ENCODE data around the gene C5orf58. TPM values are rescaled to one million over a fixed set of nuclear protein-coding genes. Genes with fewer than 3 reads are reported as not detected.

The C5orf58 gene
- total and polyA plus RNA-seq, 5 experiments from 2014 or later = 0.76 to 1.8 (median 1.1) TPM; not detected in 2

DNA sequence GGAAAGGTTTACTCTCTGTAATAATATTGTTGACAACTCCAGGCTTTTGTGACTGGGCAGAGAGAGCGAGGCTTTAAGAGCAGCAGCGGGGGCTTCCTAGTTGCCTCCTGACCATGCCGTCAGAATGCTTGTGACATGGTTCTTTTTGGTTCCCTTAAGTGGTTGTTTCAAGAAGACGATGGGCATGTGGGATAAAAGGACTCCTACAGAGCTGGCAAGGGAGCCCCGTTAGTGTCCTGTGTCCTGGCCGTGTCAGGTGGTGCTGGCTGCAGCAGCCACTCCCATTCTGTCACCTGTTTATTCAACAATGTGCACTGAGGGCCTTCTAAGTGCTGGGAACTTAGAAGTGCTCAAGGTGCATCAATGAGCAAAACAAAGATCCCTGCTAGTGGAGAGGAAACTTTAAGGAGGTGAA is 45.1 kb downstream of the C5orf58 start:
- peaks cover 61 to 100% (median 95%) of the 10 kb centered on the region in 4 donors for H3K4me1 Mint-ChIP-seq
- peak overlapping the region; percentile 70 to 97 (median 85) for H3K4me3 Mint-ChIP-seq

DNA sequence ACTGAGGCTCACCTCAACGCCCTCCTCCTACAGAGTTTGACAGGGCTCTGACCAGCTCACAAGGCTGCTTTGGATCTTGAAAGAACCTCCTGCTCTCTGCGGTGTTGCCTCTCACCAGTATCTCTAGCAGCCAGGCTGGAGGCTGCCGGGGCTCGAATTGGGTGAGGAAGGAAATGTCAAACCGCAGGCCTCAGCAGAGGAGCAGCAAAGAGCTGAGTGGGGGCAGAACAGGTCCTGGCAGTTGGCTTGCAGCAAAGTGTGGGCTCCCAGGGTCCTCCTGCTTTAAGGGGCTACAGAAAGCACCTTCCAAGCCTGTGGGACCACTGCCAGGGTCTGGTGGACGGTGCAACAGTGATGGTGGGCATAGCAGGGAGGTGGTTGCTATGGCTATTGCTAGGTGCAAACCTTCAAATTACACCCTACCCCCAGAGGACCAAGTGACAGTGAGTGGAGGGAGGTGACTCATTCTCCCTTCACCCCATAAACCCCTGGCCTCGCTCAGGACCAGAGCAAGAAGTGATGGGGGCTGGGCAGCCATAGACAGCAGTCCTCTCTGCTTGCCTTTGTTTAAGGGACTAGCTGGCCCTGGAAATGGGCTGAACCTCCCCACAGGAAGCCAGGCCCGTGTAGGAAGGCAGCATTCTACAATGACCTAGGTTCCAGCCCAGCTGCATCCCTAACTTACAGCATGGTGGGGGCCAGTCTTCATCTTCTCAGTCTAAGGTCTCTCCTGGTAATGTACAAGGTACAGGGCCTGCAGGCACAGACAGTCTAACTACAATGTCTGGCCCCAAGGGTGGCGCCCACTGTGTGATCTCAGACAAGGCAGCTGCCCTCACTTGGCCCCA is 46.0 kb downstream of the C5orf58 start:
- peaks cover 0 to 64% (median 39%) of the 10 kb centered on the region in 3 donors for H3K36me3 Mint-ChIP-seq
- POLR2A ChIA-PET = interaction anchor here (0.6 to 15.0 kb wide), 14 partner anchors 12 to 60 kb away, joined by 3 to 687 read pairs (median 5); partner anchors contain the start of gene LCP2
- no peaks in the 10 kb centered on the region for H3K27me3 Mint-ChIP-seq

More for the DNA sequence above, 45.1 kb downstream of the C5orf58 start:
- Mint-ChIP-seq H3K27ac (peak overlapping the region; percentile 97 to 99 (median 99)), H3K27me3 (no peaks in the 10 kb centered on the region), H3K9me3 (no peaks in the 10 kb centered on the region), H3K36me3 (peaks cover 0 to 64% (median 32%) of the 10 kb centered on the region in 3 donors)
- POLR2A ChIA-PET = interaction anchor here (0.6 to 15.0 kb wide), 9 partner anchors 11 to 61 kb away, joined by 3 to 687 read pairs (median 85); partner anchors contain the start of gene LCP2
- DNase-seq (peak in 2 of 10 donors; percentile 33 to 43), ATAC-seq (no peak)

DNA sequence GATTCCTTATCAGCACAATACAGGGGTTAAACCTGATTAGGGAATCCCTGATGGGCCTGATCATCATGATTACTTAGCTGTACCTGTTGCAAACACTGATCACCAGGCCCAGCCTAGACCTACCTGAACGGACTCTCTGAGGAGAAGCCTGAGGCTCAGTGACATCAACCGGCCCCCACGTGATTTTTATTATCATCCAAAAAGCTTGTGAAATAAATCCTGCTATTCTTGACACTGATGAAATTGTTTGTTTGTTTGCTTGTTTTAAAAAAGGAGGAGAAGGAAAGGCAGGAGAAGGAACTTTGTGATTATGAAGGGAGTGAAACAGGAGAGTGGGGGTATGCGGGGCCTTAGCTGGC is 46.7 kb downstream of the C5orf58 start:
- peaks cover 3 to 63% (median 37%) of the 10 kb centered on the region in 3 donors for H3K36me3 Mint-ChIP-seq
- peak overlapping the region; percentile 67 to 97 (median 84) for H3K4me3 Mint-ChIP-seq
- DNase-seq (no peak), ATAC-seq (no peak)
- peaks cover 69 to 100% (median 94%) of the 10 kb centered on the region in 4 donors for H3K4me1 Mint-ChIP-seq
- H3K27ac Mint-ChIP-seq = peak overlapping the region; percentile 92 to 99 (median 96)
- no peaks in the 10 kb centered on the region for H3K27me3 Mint-ChIP-seq
- peaks cover 0 to 3% (median 0%) of the 10 kb centered on the region in 9 donors for H3K9me3 Mint-ChIP-seq
- POLR2A ChIA-PET = interaction anchor here (1.2 to 15.0 kb wide), 10 partner anchors 13 to 60 kb away, joined by 3 to 687 read pairs (median 46); partner anchors contain the start of gene LCP2

More for the DNA sequence above, 46.0 kb downstream of the C5orf58 start:
- DNase-seq = peak; percentile 59 to 96 (median 92)
- ATAC-seq = peak; percentile 73 to 80
- peak overlapping the region; percentile 92 to 99 (median 96) for H3K27ac Mint-ChIP-seq
- peaks cover 69 to 100% (median 95%) of the 10 kb centered on the region in 4 donors for H3K4me1 Mint-ChIP-seq
- H3K4me3 Mint-ChIP-seq = peak overlapping the region; percentile 67 to 97 (median 84)
- no peaks in the 10 kb centered on the region for H3K9me3 Mint-ChIP-seq

DNA sequence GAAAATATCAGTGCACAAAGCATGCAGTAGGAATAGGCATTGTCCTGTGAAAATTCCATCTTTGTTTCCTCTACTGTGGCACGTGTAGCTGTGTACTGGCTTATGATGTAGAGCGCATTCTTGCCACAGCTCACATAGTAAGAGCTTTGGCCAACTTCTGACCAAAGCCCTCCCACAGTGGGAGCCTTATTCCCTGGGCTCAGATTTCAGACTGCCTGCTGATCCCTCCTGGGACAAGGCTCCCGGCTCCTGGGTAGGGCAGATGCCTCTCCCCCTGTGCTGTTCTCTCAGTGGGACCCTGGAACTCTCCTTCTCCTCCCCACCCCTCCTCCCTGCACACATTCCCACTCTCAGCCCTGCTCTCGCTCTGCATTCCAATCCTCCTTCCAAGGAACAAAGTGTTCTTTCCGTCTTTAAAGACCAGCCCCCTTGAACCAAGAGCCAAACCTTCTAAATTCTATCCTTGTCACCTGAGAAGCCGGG is 47.3 kb downstream of the C5orf58 start:
- Mint-ChIP-seq H3K9me3 (peaks cover 0 to 4% (median 0%) of the 10 kb centered on the region in 9 donors), H3K4me1 (peaks cover 71 to 100% (median 95%) of the 10 kb centered on the region in 4 donors), H3K4me3 (peak overlapping the region; percentile 67 to 97 (median 84)), H3K27ac (peak overlapping the region; percentile 92 to 99 (median 96)), H3K27me3 (no peaks in the 10 kb centered on the region), H3K36me3 (peaks cover 6 to 63% (median 39%) of the 10 kb centered on the region in 3 donors)
- DNase-seq (no peak), ATAC-seq (no peak)
- POLR2A ChIA-PET = interaction anchor here (1.2 to 15.0 kb wide), 6 partner anchors 13 to 59 kb away, joined by 3 to 687 read pairs (median 99); partner anchors contain the start of gene LCP2

DNA sequence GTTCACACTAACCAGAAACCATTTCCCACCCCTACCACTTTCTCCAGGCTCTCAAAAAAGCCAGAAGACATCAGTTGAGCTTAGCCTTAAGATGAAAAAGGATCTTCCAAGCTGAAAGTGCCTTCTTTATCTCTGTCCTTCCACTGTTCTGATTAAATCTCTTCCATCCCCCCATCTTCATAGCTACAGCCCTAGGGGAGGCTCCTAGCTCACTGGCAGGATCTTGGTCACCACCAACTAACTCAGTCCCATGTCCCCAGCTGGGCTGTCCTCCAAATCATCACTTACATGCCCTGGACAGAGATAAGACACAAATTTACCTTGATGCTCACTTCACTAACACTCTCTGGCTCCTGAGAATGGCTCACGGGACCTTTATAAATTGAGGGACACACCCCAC is 50.5 kb downstream of the C5orf58 start:
- POLR2A ChIA-PET = interaction anchor here (0.9 to 15.0 kb wide), 8 partner anchors 9 to 58 kb away, joined by 3 to 687 read pairs (median 12); partner anchors contain the start of gene LCP2
- Mint-ChIP-seq H3K4me3 (peak overlapping the region; percentile 51 to 97 (median 80)), H3K27me3 (no peaks in the 10 kb centered on the region), H3K27ac (peak overlapping the region; percentile 92 to 99 (median 96)), H3K9me3 (peaks cover 0 to 4% (median 0%) of the 10 kb centered on the region in 9 donors), H3K4me1 (peaks cover 73 to 100% (median 97%) of the 10 kb centered on the region in 4 donors), H3K36me3 (peaks cover 16 to 80% (median 60%) of the 10 kb centered on the region in 3 donors)
- DNase-seq (no peak), ATAC-seq (no peak)

DNA sequence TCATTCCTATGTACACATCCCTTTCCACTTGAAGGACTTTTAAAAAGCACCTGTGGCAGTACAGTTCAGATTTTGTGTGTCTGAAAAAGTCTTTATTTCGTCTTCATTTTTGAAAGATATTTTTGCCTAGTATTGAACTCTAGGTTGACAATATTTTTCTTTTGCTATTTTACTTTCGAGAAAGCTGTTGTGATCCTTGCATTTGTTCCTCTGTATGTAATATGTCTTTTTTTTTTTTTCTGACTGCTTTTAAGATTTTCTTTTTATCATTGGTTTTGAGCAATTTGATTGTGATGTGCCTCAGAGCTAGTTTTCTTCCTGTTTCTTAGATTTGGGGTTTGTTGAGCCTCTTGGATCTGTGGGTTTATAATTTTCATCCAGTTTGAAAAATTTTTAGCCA is 51.4 kb downstream of the C5orf58 start:
- Mint-ChIP-seq H3K27me3 (no peaks in the 10 kb centered on the region), H3K27ac (peak overlapping the region; percentile 92 to 99 (median 96)), H3K36me3 (peaks cover 19 to 90% (median 67%) of the 10 kb centered on the region in 3 donors), H3K9me3 (peaks cover 0 to 4% (median 0%) of the 10 kb centered on the region in 9 donors), H3K4me3 (peak overlapping the region; percentile 26 to 99 (median 76)), H3K4me1 (peaks cover 77 to 100% (median 98%) of the 10 kb centered on the region in 4 donors)
- DNase-seq (no peak), ATAC-seq (no peak)
- POLR2A ChIA-PET = interaction anchor here (0.7 to 15.0 kb wide), 7 partner anchors 10 to 1852 kb away, joined by 3 to 687 read pairs (median 5); partner anchors contain the start of gene LCP2

DNA sequence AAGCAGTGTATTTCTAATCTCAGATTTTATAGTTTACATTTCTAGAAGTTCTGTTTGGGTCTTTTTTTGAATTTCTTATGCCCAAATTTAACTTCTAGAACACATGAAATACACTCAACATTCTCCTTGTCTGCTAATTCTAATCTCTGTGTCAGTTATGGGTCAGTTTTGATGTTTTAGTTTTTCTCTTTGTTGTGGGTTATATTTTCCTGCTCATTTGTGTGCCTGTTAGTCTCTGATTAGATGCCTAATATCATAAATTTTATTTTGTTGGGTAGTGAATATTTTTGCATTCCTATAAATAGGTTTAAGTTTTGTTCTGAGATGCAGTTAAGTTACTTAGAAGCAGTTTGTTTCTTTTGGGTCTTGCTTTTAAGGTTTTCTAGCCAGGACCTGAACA is 52.4 kb downstream of the C5orf58 start:
- H3K9me3 Mint-ChIP-seq = peaks cover 0 to 4% (median 0%) of the 10 kb centered on the region in 9 donors
- ATAC-seq (no peak), DNase-seq (no peak)
- peaks cover 77 to 100% (median 98%) of the 10 kb centered on the region in 4 donors for H3K4me1 Mint-ChIP-seq
- peak overlapping the region; percentile 92 to 99 (median 96) for H3K27ac Mint-ChIP-seq
- peaks cover 27 to 97% (median 73%) of the 10 kb centered on the region in 3 donors for H3K36me3 Mint-ChIP-seq
- POLR2A ChIA-PET = interaction anchor here (0.9 to 23.9 kb wide), 5 partner anchors 8 to 45 kb away, joined by 3 to 687 read pairs (median 5); partner anchors contain the start of gene LCP2
- H3K4me3 Mint-ChIP-seq = peak overlapping the region; percentile 26 to 99 (median 80)
- H3K27me3 Mint-ChIP-seq = no peaks in the 10 kb centered on the region

DNA sequence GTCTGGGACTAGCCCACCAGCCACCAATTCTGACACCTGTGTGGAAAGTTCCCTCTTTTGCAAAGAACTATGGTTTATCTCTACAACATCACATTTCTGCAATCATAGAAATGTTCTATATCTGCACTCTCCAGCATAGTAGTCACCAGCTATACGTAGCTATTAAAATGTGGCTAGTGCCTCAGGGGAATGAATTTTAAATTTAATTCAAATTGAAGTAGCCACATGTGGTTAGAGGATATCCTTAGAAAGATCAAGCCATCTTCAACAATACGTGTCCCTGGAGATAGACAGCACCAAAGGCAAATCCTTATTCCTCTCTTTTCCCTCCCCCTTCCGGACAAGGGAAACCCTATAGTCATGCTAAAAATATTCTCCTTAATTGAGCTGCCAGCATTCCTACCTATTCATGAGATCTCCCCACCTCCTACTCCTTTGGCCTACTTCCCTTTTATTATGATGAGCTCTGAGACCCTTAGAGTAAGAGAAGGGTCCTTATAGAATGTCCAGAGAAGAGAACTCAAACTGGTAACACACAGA is 53.7 kb downstream of the C5orf58 start:
- H3K4me1 Mint-ChIP-seq = peaks cover 81 to 100% (median 99%) of the 10 kb centered on the region in 4 donors
- POLR2A ChIA-PET = interaction anchor here (0.8 to 23.9 kb wide), 6 partner anchors 9 to 44 kb away, joined by 3 to 687 read pairs (median 8); partner anchors contain the start of gene LCP2
- ATAC-seq (no peak), DNase-seq (no peak)
- H3K27ac Mint-ChIP-seq = peak overlapping the region; percentile 92 to 99 (median 96)
- H3K4me3 Mint-ChIP-seq = peak overlapping the region in 9 of 10 donors; percentile 51 to 99 (median 82)
- peaks cover 0 to 4% (median 0%) of the 10 kb centered on the region in 9 donors for H3K9me3 Mint-ChIP-seq
- H3K27me3 Mint-ChIP-seq = no peaks in the 10 kb centered on the region
- H3K36me3 Mint-ChIP-seq = peaks cover 28 to 99% (median 79%) of the 10 kb centered on the region in 3 donors

DNA sequence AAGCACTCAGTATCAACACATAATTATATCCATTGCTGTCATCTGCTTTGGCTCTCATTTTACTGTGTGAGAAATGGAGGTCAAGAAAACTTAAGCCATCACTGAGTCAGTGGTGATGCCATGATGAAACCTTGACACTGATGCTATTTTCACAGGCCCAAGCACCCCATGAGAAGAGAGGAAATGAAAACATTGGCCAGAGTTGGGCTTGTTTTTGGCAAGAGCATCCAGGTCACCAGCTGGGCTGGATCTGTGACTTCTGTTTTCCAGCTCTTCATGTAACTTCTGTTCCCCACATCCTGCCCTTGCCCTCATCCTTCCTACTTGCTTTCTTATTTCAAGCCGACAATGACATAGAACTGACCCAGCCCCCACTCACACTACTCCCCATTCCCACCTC is 54.7 kb downstream of the C5orf58 start:
- POLR2A ChIA-PET = interaction anchor here (0.7 to 23.9 kb wide), 8 partner anchors 9 to 47 kb away, joined by 4 to 687 read pairs (median 10); partner anchors contain the start of gene LCP2
- ATAC-seq = peak in 1 of 2 donors; percentile 3
- H3K9me3 Mint-ChIP-seq = peaks cover 0 to 4% (median 0%) of the 10 kb centered on the region in 9 donors
- peaks cover 38 to 99% (median 80%) of the 10 kb centered on the region in 3 donors for H3K36me3 Mint-ChIP-seq
- peaks cover 79 to 100% (median 99%) of the 10 kb centered on the region in 4 donors for H3K4me1 Mint-ChIP-seq
- DNase-seq = no peak
- H3K27ac Mint-ChIP-seq = peak overlapping the region; percentile 92 to 99 (median 96)
- no peaks in the 10 kb centered on the region for H3K27me3 Mint-ChIP-seq
- peak overlapping the region; percentile 29 to 99 (median 80) for H3K4me3 Mint-ChIP-seq

DNA sequence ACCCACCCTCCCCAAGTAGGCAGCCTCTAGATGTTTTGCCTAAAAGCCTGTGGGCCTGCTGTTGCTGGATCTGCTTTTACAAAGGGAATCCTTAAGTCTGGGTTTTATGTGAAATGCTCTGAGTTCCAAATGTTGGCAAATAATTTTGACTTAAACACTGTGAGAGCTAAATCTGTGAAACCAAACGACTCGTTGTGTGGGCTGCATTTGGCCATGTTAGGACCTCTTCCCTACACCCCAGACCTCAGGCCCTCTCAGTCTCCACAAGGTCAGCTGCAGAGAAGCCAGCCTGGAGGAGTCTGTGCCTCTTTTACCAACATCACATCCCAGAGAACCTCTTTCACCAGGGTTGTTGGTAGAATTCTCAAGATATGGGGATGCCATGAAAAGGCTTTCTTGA is 55.4 kb downstream of the C5orf58 start:
- Mint-ChIP-seq H3K36me3 (peaks cover 44 to 99% (median 83%) of the 10 kb centered on the region in 3 donors), H3K27ac (peak overlapping the region; percentile 92 to 99 (median 96)), H3K27me3 (no peaks in the 10 kb centered on the region), H3K4me1 (peaks cover 78 to 100% (median 99%) of the 10 kb centered on the region in 4 donors), H3K9me3 (peaks cover 0 to 4% (median 0%) of the 10 kb centered on the region in 9 donors), H3K4me3 (peak overlapping the region; percentile 61 to 100 (median 97))
- DNase-seq = no peak
- POLR2A ChIA-PET = interaction anchor here (0.7 to 23.9 kb wide), 10 partner anchors 8 to 46 kb away, joined by 3 to 687 read pairs (median 8); partner anchors contain the start of gene LCP2
- ATAC-seq = no peak

DNA sequence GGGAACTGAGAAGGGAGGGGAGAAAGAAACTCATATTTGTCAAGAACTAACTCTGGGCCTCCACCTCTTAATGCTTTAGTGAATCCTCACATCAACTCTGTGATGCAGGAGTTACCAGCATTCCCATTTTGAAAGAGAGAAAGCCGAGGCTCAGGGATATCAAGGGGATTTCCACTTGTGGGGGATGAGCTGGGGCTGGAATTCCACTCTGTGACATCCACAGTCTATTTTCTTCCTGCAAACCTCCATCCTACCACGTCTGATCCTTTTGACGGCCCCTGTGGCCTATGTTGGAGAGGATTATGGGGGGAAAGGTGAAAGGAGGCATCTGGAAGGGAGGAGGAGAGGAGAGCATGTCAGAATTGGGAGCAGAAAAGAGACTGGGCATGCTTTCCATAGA is 55.8 kb downstream of the C5orf58 start:
- Mint-ChIP-seq H3K4me1 (peaks cover 76 to 100% (median 99%) of the 10 kb centered on the region in 4 donors), H3K36me3 (peaks cover 47 to 99% (median 80%) of the 10 kb centered on the region in 3 donors), H3K9me3 (peaks cover 0 to 4% (median 0%) of the 10 kb centered on the region in 9 donors), H3K27ac (peak overlapping the region; percentile 92 to 99 (median 96)), H3K27me3 (no peaks in the 10 kb centered on the region), H3K4me3 (peak overlapping the region; percentile 61 to 100 (median 97))
- no peak for DNase-seq
- ATAC-seq = no peak
- POLR2A ChIA-PET = interaction anchor here (0.9 to 23.9 kb wide), 9 partner anchors 8 to 46 kb away, joined by 3 to 687 read pairs (median 9); partner anchors contain the start of gene LCP2

All from naive thymus-derived CD8-positive, alpha-beta T cell (primary cell).